ENCODE results near the gene HMG20A. TPM values are rescaled to one million over a fixed set of nuclear protein-coding genes. Genes with fewer than 3 reads are reported as not detected.

Gene HMG20A
- total and polyA plus RNA-seq, 9 of the 15 experiments (the other 6 are each of a cell fraction or from before 2014, with no cell fraction given), result 25.0 to 68.1 (median 38.9) TPM

- TF ChIP-seq, protein P1, sequence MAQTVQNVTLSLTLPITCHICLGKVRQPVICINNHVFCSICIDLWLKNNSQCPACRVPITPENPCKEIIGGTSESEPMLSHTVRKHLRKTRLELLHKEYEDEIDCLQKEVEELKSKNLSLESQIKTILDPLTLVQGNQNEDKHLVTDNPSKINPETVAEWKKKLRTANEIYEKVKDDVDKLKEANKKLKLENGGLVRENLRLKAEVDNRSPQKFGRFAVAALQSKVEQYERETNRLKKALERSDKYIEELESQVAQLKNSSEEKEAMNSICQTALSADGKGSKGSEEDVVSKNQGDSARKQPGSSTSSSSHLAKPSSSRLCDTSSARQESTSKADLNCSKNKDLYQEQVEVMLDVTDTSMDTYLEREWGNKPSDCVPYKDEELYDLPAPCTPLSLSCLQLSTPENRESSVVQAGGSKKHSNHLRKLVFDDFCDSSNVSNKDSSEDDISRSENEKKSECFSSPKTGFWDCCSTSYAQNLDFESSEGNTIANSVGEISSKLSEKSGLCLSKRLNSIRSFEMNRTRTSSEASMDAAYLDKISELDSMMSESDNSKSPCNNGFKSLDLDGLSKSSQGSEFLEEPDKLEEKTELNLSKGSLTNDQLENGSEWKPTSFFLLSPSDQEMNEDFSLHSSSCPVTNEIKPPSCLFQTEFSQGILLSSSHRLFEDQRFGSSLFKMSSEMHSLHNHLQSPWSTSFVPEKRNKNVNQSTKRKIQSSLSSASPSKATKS (CRISPR knock-in tag; IDR thresholded peaks at IDR 0.05), result no peak
- TF ChIP-seq ZNF586 (CRISPR knock-in tag; conservative IDR thresholded peaks at IDR 0.05), result no peak
- TF ChIP-seq SRSF1 (IDR thresholded peaks at IDR 0.05; ENCODE audit: low read depth, low read length), result no peak
- no peak for TF ChIP-seq ZNF134 (CRISPR knock-in tag; conservative IDR thresholded peaks at IDR 0.05)
- TF ChIP-seq, protein P2, sequence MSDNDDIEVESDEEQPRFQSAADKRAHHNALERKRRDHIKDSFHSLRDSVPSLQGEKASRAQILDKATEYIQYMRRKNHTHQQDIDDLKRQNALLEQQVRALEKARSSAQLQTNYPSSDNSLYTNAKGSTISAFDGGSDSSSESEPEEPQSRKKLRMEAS (CRISPR knock-in tag; IDR thresholded peaks at IDR 0.05), result no peak
- TF ChIP-seq ZNF212 (CRISPR knock-in tag; IDR thresholded peaks at IDR 0.05), result no peak
- peak; percentile 90 for TF ChIP-seq CEBPG (CRISPR knock-in tag; IDR thresholded peaks at IDR 0.05)
- TF ChIP-seq CEBPG (tag; conservative IDR thresholded peaks at IDR 0.05 in 1 of 2, IDR thresholded peaks at IDR 0.05 in 1 of 2), result peak; percentile 97 to 100
- TF ChIP-seq ZNF766 (CRISPR knock-in tag; conservative IDR thresholded peaks at IDR 0.05), result peak; percentile 81; the same call in 1 of the 2 replicates
- no peak for TF ChIP-seq ZNF277 (CRISPR knock-in tag; IDR thresholded peaks at IDR 0.05; ENCODE audit: borderline replicate concordance)
- TF ChIP-seq, protein P3, sequence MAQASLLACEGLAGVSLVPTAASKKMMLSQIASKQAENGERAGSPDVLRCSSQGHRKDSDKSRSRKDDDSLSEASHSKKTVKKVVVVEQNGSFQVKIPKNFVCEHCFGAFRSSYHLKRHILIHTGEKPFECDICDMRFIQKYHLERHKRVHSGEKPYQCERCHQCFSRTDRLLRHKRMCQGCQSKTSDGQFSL (CRISPR knock-in tag; IDR thresholded peaks at IDR 0.05), result peak; percentile 94
- TF ChIP-seq, protein P3 (tag; IDR thresholded peaks at IDR 0.05), result peak in 1 of 2 experiments; percentile 94; a peak in 2 of 4 replicates
- TF ChIP-seq ZBTB8A (IDR thresholded peaks at IDR 0.05; ENCODE audit: partially characterized antibody), result peak; percentile 74
- TF ChIP-seq NR0B1 (IDR thresholded peaks at IDR 0.05; ENCODE audit: partially characterized antibody), result no peak
- TF ChIP-seq RBFOX2 (IDR thresholded peaks at IDR 0.05; ENCODE audit: low read depth, low read length), result peak; percentile 76
- TF ChIP-seq DEAF1 (CRISPR knock-in tag; IDR thresholded peaks at IDR 0.05), result no peak
- TF ChIP-seq THRA (IDR thresholded peaks at IDR 0.05), result no peak
- TF ChIP-seq ELF2 (CRISPR knock-in tag; IDR thresholded peaks at IDR 0.05), result peak; percentile 37; the same call in 1 of the 2 replicates
These were observed at the start of gene HMG20A (continued) for GRCh38 chr15:77420610-77421369.
